Neural cell (in vitro differentiated cells): ENCODE results near the gene GNG12. TPM values are rescaled to one million over a fixed set of nuclear protein-coding genes. Genes with fewer than 3 reads are reported as not detected.

Experiments
- H2AFZ ChIP-seq: fragments of 200-600, 300-800 bp; sonication (generic), shearing (Covaris generic); 2 replicates; pipeline ENCODE4 v1.6.0; 2014; ENCODE audit warnings: low read depth, mild to moderate bottlenecking, antibody characterized with exemption, low read length, moderate library complexity
- H3F3A ChIP-seq: fragments of 200-600 bp; shearing (Covaris generic); 2 replicates; pipeline ENCODE4 v1.6.1; 2016; ENCODE audit warnings: mild to moderate bottlenecking, moderate library complexity, mixed read lengths, antibody characterized with exemption, low read length; ENCODE audit not compliant: insufficient read depth, poor library complexity, severe bottlenecking
- H3K27ac ChIP-seq: fragments of 200-600, 300-800 bp; sonication (generic), shearing (Covaris generic); 2 replicates; pipeline ENCODE4 v1.5.1; 2014; ENCODE audit warnings: mild to moderate bottlenecking, low read length, moderate library complexity
- H3K27me3 ChIP-seq: fragments of 300-800, 200-600 bp; sonication (generic), shearing (Covaris generic); 2 replicates; pipeline ENCODE4 v1.6.0; 2014; ENCODE audit warnings: mild to moderate bottlenecking, low read depth, low read length, moderate library complexity; ENCODE audit not compliant: insufficient read depth
- H3K36me3 ChIP-seq: fragments of 300-800, 200-600 bp; sonication (generic), shearing (Covaris generic); 2 replicates; pipeline ENCODE4 v1.5.1; 2014; ENCODE audit warnings: mild to moderate bottlenecking, antibody characterized with exemption, low read length, moderate library complexity; ENCODE audit not compliant: insufficient read depth
- H3K4me2 ChIP-seq: fragments of 300-800, 200-600 bp; sonication (generic), shearing (Covaris generic); 2 replicates; pipeline ENCODE4 v1.6.0; 2014; ENCODE audit warnings: mild to moderate bottlenecking, low read length
- H3K4me3 ChIP-seq: fragments of 300-800, 200-600 bp; sonication (generic), shearing (Covaris generic); 2 replicates; pipeline ENCODE4 v1.5.1; 2014; ENCODE audit warnings: mild to moderate bottlenecking, low read length, moderate library complexity
- H3K79me2 ChIP-seq: fragments of 200-600 bp; shearing (Covaris generic); replicated peaks from 2 replicates; pipeline ENCODE4 v1.6.0; 2014; ENCODE audit warnings: mild to moderate bottlenecking, low read length, moderate library complexity; ENCODE audit not compliant: insufficient read depth
- H3K9ac ChIP-seq: fragments of 300-800, 200-600 bp; sonication (generic), shearing (Covaris generic); 2 replicates; pipeline ENCODE4 v1.6.1; 2016; ENCODE audit warnings: mild to moderate bottlenecking, low read length, mixed read lengths
- H3K9me2 ChIP-seq: fragments of 200-600 bp; shearing (Covaris generic); 2 replicates; pipeline ENCODE4 v1.6.1; 2016; ENCODE audit warnings: mild to moderate bottlenecking, low read length, mixed read lengths; ENCODE audit not compliant: insufficient read depth
- H3K9me3 ChIP-seq: fragments of 200-600, 300-800 bp; sonication (generic), shearing (Covaris generic); 2 replicates; pipeline ENCODE4 v1.6.1; 2016; ENCODE audit warnings: mild to moderate bottlenecking, mixed run types, low read length, moderate library complexity, mixed read lengths
- H4K20me1 ChIP-seq: fragments of 200-600 bp; shearing (Covaris generic); 2 replicates; pipeline ENCODE4 v1.6.1; 2016; ENCODE audit warnings: mild to moderate bottlenecking, mixed run types; ENCODE audit not compliant: insufficient read depth
- EP300 ChIP-seq: fragments of 450-650 bp; conservative IDR thresholded peaks from 2 replicates; pipeline ENCODE4 v1.6.1; 2014; ENCODE audit warnings: antibody characterized with exemption, mild to moderate bottlenecking, moderate library complexity; ENCODE audit not compliant: poor library complexity, severe bottlenecking
- EZH2 ChIP-seq: fragments of 200-600, 300-800 bp; shearing (Covaris generic), sonication (generic); IDR thresholded peaks from 2 replicates; pipeline ENCODE4 v1.6.1; 2014; ENCODE audit warnings: antibody characterized with exemption, low read length, borderline replicate concordance, mild to moderate bottlenecking; ENCODE audit not compliant: insufficient read depth, poor library complexity, severe bottlenecking
- MXI1 ChIP-seq: fragments of 450-650 bp; conservative IDR thresholded peaks from 2 replicates; pipeline ENCODE4 v1.6.1; 2014; ENCODE audit warnings: antibody characterized with exemption, mild to moderate bottlenecking; ENCODE audit not compliant: poor library complexity, severe bottlenecking
- POLR2AphosphoS5 ChIP-seq: IDR thresholded peaks from 2 replicates; pipeline ENCODE4 v1.6.1; 2012
- RAD21 ChIP-seq: fragments of 450-650 bp; conservative IDR thresholded peaks from 2 replicates; pipeline ENCODE4 v1.6.1; 2014; ENCODE audit warnings: antibody characterized with exemption, mild to moderate bottlenecking, moderate library complexity
- SMC3 ChIP-seq: fragments of 450-650 bp; conservative IDR thresholded peaks from 2 replicates; pipeline ENCODE4 v1.6.1; 2014; ENCODE audit warnings: antibody characterized with exemption, mild to moderate bottlenecking, moderate library complexity; ENCODE audit not compliant: poor library complexity
- TAF1 ChIP-seq: IDR thresholded peaks from 2 replicates; pipeline ENCODE4 v1.6.1; 2012; ENCODE audit warnings: low read depth
- polyA plus RNA-seq: library from polyadenylated mRNA; depleted of rRNA; stranded (reverse); fragments of >200 nt; gene quantifications from 2 replicates; pipeline ENCODE4 v1.2.3, GENCODE V29; 2014
- TF ChIP-seq, protein P1 (sequence below): fragments of 450-650 bp; IDR thresholded peaks from 2 replicates; pipeline ENCODE4 v1.5.1; 2014; ENCODE audit warnings: antibody characterized with exemption, mild to moderate bottlenecking, moderate library complexity; ENCODE audit not compliant: poor library complexity, severe bottlenecking
- TF ChIP-seq, protein P2 (sequence below): IDR thresholded peaks from 2 replicates; pipeline ENCODE4 v1.6.1; 2012; ENCODE audit warnings: borderline replicate concordance

Gene GNG12
- polyA plus RNA-seq, 1 donor from 2014 or later: 0.35 TPM

- Histone ChIP-seq H3F3A (no peaks in the 10 kb centered on the region), H3K4me3 (no peak overlapping the region), H3K27ac (no peak overlapping the region), H4K20me1 (no peaks in the 10 kb centered on the region), H3K79me2 (no peaks in the 10 kb centered on the region), H3K9ac (no peak overlapping the region), H3K36me3 (no peaks in the 10 kb centered on the region), H2AFZ (no peak overlapping the region), H3K9me2 (no peaks in the 10 kb centered on the region), H3K27me3 (no peaks in the 10 kb centered on the region), H3K4me2 (no peak overlapping the region), H3K9me3 (no peaks in the 10 kb centered on the region)
- TF ChIP-seq, protein P1, sequence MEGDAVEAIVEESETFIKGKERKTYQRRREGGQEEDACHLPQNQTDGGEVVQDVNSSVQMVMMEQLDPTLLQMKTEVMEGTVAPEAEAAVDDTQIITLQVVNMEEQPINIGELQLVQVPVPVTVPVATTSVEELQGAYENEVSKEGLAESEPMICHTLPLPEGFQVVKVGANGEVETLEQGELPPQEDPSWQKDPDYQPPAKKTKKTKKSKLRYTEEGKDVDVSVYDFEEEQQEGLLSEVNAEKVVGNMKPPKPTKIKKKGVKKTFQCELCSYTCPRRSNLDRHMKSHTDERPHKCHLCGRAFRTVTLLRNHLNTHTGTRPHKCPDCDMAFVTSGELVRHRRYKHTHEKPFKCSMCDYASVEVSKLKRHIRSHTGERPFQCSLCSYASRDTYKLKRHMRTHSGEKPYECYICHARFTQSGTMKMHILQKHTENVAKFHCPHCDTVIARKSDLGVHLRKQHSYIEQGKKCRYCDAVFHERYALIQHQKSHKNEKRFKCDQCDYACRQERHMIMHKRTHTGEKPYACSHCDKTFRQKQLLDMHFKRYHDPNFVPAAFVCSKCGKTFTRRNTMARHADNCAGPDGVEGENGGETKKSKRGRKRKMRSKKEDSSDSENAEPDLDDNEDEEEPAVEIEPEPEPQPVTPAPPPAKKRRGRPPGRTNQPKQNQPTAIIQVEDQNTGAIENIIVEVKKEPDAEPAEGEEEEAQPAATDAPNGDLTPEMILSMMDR: no peak
- no peak for TF ChIP-seq POLR2AphosphoS5
- TF ChIP-seq TAF1: no peak
- TF ChIP-seq EP300: no peak
- no peak for TF ChIP-seq MXI1
- TF ChIP-seq, protein P2, sequence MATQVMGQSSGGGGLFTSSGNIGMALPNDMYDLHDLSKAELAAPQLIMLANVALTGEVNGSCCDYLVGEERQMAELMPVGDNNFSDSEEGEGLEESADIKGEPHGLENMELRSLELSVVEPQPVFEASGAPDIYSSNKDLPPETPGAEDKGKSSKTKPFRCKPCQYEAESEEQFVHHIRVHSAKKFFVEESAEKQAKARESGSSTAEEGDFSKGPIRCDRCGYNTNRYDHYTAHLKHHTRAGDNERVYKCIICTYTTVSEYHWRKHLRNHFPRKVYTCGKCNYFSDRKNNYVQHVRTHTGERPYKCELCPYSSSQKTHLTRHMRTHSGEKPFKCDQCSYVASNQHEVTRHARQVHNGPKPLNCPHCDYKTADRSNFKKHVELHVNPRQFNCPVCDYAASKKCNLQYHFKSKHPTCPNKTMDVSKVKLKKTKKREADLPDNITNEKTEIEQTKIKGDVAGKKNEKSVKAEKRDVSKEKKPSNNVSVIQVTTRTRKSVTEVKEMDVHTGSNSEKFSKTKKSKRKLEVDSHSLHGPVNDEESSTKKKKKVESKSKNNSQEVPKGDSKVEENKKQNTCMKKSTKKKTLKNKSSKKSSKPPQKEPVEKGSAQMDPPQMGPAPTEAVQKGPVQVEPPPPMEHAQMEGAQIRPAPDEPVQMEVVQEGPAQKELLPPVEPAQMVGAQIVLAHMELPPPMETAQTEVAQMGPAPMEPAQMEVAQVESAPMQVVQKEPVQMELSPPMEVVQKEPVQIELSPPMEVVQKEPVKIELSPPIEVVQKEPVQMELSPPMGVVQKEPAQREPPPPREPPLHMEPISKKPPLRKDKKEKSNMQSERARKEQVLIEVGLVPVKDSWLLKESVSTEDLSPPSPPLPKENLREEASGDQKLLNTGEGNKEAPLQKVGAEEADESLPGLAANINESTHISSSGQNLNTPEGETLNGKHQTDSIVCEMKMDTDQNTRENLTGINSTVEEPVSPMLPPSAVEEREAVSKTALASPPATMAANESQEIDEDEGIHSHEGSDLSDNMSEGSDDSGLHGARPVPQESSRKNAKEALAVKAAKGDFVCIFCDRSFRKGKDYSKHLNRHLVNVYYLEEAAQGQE: no peak
- TF ChIP-seq SMC3: no peak
- no peak for TF ChIP-seq RAD21
- no peak for TF ChIP-seq EZH2
Observed at GRCh38 chr1:67771152-67771551, 62.1 kb downstream of the GNG12 start.

DNA sequence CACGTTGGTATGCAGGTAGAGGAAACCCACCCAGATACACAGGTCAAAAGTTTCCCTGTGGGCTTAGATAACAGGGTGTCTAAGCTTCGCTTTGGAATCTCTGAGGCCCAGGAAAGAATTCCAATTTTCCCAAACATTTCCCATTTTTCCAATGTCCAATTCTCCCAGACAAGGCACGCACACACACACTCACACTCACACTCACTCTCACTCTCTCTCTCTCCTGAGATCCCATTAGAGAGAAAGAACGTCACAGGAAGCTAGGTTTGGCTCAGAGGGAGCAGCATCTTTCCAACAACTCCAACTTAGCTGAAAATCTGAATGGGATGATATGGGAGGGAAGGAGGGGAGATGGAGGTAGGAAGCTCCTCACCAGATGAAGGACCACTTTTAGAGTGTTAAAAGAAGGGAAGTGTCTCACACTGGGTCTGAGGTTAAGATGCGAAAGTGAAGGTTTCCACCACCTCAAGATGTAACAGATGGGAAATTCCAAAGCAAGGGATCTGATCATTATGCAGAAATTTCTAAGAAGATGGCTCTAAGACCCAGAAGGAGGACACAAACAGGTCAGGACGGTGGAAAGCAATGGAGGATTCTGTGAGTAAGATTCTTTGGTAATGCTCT, 63.5 kb downstream of the GNG12 start:
- Histone ChIP-seq H2AFZ (no peak overlapping the region), H3K36me3 (no peaks in the 10 kb centered on the region), H3K79me2 (no peaks in the 10 kb centered on the region), H3F3A (no peaks in the 10 kb centered on the region), H3K9ac (no peak overlapping the region), H3K4me3 (no peak overlapping the region), H3K9me2 (no peaks in the 10 kb centered on the region), H3K27me3 (no peaks in the 10 kb centered on the region), H3K9me3 (no peaks in the 10 kb centered on the region), H4K20me1 (no peaks in the 10 kb centered on the region), H3K27ac (no peak overlapping the region), H3K4me2 (no peak overlapping the region)
- TF ChIP-seq SMC3 (no peak), MXI1 (no peak), EP300 (no peak), RAD21 (no peak), TAF1 (no peak), EZH2 (no peak), POLR2AphosphoS5 (no peak)
- TF ChIP-seq, protein P2: no peak
- TF ChIP-seq, protein P1: no peak
